ENCODE results near the gene STRN3. TPM values are rescaled to one million over a fixed set of nuclear protein-coding genes. Genes with fewer than 3 reads are reported as not detected.

The STRN3 gene
- total RNA-seq (2022; extraction: Qiagen RNA extraction), result 12.9 to 17.7 TPM (median 15.8 TPM) in 5 replicates

GRCh38 chr14:31026077-31026449 lies at the start of gene STRN3:
Gene STRN3 (minus strand): TSS chr14:31026379. CDS start chr14:31026185, 194 bp downstream.

GRCh38 chr14:31025367-31026076 lies 657 bp downstream of the STRN3 start, which contains the start of gene AP4S1:
Gene AP4S1 (plus strand): TSS chr14:31025649. CDS start chr14:31066197, 40,548 bp downstream.

GRCh38 chr14:30874120-30874998 lies 151.8 kb downstream of the STRN3 start, which contains the start of gene COCH:
Gene COCH (plus strand): TSS chr14:30874559. CDS start chr14:30874939, 380 bp downstream.

Other genes with a start within 250 kb of the STRN3 start
- gene COCH, start 151.8 kb downstream of the STRN3 start, total RNA-seq (2022; extraction: Qiagen RNA extraction), result 21.4 to 26.9 TPM (median 24.2 TPM) in 5 replicates
- 8.7 to 10.5 TPM (median 9.2 TPM) in 5 replicates for gene AP4S1, start 730 bp downstream of the STRN3 start, total RNA-seq (2022; extraction: Qiagen RNA extraction)
- gene HECTD1, start 181.4 kb upstream of the STRN3 start, total RNA-seq (2022; extraction: Qiagen RNA extraction), result 56.4 to 79.7 TPM (median 57.9 TPM) in 5 replicates